ENCODE measurements around the gene TBC1D10B.

Gene TBC1D10B

DNA sequence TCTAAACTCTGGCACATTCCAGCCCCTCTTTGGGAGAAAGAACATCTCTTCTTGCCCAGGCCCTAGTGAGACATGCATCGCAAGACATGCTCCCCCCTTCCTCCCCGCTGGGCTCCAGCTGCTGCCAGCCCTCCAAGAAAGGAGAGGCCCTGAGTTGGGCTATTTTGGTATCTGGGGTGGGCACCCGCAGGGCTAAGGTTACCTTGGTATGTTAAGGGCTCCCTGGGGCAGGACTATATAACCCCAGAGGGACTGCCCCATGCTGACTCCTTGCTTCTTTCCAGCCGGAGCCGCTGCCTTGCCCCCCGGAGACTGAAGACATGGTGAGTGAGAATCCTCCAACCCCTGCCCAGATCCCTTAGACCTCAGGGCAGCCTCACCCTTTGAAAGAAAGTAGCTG, 4.2 kb upstream of the TBC1D10B start, which contains the start of gene MYL11:
Gene MYL11 (plus strand): TSS at position 265 of the 400 bp plus-strand sequence. CDS start 56 bp downstream, at position 321.
- DNase-seq (ENCODE audit: low read depth in 3 of 3): no peak

DNA sequence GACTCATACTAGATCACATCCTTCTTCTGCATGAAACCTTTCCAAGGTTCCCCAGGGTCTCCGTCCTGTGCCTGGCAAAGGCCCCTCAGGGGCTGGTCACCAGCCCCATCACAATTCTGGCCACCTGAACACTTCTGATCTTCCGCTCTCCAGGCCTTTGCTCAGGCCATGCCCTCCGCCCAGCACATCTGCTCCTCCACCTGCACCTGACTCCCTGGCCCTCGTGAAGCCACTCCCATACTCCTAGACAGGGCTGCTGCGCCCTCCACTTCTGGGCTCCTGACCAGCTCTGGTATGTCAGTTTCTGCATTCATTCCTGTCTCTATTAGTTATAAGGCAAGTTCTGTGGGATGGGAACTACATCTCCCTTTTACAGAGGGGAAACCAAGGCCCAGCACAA, 2.4 kb upstream of the TBC1D10B start:
- no peak for DNase-seq (ENCODE audit: low read depth in 3 of 3)

- no peak for DNase-seq (ENCODE audit: low read depth in 3 of 3)
Measured at GRCh38 chr16:30372038-30372712, 1.9 kb upstream of the TBC1D10B start.

DNA sequence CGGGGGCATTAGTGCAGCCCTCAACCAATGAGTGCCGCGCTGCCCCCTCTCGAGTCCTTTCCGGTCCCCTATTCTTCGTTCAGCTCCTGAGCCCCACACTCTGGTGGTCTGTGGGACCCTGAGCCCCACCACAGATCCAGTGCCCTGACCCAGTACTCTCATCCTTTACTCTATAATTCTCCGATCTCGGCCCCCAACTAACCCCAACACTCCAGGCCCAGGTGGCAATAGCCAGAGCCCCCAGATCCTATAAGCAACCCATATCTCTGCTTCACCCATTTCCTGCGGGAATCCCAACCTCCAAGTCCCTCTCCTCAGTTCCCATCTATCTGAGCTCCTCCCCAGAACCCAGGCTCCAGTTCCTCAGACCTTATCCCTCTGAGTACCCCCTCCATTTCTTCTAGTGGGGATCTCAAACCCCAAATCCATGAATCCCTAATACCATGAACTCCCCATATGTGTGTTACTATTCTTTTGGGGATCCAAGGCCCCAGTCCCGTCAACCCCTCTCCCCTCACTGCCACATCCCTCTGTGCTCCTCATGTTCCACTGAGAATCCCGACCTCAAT, 1.0 kb upstream of the TBC1D10B start:
- DNase-seq (ENCODE audit: low read depth in 3 of 3): no peak

DNA sequence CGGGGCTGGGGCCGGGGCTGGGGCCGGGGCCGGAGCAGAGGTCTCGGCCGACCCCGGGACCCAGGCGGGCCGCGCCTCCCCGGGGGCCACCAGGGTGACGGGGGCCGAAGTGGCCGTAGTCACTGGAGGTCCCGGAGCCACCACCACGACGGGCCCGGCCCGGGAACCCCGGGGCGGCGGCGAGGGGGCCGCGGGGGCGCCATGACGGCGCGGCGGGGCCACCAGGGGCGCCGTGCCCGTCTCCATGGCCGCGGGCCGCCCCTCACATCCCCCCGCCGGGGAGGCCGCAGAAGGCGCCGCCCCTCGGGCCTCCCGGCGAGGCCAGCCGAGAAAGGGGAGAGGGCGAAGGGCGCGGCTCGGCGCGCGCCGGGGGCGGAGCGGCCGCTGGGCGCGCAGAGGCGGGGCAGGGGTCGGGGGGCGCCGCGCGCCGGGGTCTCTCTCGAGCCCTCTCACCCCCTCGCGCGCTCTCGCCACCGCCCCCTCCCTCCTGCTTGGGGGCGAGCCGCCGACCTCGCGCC, 297 bp downstream of the TBC1D10B start:
- no peak for DNase-seq (ENCODE audit: low read depth in 3 of 3)

DNA sequence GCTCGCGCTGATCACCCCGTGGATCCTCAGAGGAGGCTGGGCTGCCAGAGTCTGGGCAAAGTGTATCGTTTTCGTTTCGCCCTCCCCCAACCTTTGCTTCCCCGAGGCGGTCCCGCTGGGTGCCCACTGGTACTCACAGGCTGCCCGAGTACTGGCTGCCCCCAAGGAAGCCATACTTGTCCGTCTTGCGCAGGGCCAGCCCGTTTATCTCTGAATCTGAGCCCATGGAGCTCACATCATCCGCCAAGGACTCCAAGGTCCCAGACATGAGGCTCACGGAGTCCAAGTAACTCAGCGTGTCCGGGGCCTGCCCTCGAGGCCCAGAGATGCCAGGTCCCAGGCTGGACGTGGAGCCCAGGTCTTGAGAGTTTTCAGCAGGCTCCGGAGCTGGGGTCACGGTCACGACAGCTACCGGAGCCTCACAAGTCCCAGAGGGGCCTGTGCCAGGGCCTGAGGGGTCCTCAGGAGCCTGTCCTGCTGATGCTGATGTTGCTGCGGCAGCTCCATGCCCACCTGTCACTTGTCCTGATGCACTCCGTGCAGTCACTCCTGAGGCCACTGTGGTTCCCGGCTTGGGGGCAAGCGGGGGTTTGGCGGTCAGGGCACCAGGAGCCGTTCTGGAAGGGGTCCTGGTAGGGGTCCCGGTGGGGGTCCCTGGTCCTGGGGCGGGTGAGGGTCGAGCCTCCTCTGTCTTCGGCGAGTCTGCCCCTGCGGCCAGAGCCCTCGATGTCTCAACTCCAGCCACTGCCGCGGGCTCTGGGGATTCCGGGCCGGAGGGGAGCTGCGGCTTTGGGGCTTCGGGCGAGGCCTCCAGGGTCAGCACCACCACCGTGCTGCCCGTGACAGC, 980 bp downstream of the TBC1D10B start:
- no peak for DNase-seq (ENCODE audit: low read depth in 3 of 3)

DNA sequence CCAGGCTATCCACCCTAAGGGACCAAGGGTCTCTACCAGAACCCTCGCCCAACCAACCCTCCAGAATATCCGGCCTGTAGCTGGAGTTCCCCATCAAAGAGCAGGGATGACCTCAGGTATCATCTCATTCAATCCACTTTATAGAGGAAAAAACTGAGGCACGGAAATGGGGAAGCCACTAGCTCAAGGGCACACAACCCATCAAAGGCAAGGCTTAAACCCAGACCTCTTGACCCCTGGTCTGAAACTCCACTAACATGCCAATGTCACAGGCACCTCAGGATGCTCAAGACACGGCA, 1.6 kb downstream of the TBC1D10B start:
- no peak for DNase-seq (ENCODE audit: low read depth in 3 of 3)

DNA sequence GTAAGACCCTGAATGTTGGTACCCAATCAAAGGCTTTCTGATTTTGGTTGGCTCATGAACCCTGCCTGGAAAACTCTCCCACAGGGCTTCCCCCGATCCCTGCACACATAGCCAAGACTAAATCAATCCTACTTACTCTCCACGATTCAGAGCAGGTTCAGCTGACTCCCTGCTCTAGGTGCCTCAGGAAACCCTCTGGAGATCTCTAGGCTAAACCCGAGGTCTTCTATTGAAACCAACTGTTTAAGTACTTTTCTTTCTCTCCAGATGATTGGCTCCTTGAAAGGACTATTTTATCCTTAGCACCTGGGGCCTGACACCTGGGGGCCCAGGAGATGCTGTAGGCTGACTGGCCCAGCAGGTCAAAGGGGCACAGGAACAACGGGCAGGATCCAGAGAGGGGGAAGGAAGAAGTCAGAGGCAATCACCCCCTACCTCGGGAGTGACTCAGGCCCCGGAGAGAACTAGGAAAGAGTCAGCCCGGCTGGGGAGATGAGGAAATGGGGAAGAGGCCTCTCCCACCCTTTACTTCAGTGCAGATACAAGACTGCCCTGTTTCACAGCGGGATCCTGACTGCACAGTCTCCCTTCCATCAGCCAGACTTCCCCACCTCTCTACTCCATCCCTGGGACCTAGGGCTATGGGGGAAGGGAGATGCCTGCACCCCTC, 2.0 kb downstream of the TBC1D10B start:
- no peak for DNase-seq (ENCODE audit: low read depth in 3 of 3)

GRCh38 chr16:30367349-30368009, 2.8 kb downstream of the TBC1D10B start:
- no peak for DNase-seq (ENCODE audit: low read depth in 3 of 3)

GRCh38 chr16:30366511-30366910, 3.8 kb downstream of the TBC1D10B start:
- no peak for DNase-seq (ENCODE audit: low read depth in 3 of 3)

GRCh38 chr16:30365200-30365599, 5.1 kb downstream of the TBC1D10B start:
- DNase-seq (ENCODE audit: low read depth in 3 of 3): no peak

DNA sequence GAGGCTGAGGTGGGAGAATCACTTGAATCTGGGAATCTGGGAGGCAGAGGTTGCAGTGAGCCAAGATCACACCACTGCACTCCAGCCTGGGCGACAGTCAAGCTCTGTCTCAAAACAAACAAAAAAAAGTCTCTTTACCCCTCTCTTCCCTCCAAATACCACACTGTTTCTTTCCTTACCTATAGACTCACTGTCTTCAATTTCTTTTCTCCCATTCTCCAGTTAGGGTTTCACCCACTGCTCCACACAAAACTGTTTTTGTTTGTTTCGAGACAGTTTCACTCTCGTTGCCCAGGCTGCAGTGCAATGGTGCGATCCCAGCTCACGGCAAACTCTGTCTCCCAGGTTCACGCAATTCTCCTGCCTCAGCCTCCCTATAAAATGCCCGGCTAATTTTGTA, 9.1 kb downstream of the TBC1D10B start:
- DNase-seq (ENCODE audit: low read depth in 3 of 3): no peak

GRCh38 chr16:30359871-30360170, 10.5 kb downstream of the TBC1D10B start:
- no peak for DNase-seq (ENCODE audit: low read depth in 3 of 3)

- DNase-seq (ENCODE audit: low read depth in 3 of 3): no peak
Measured at GRCh38 chr16:30358990-30359870, 11.1 kb downstream of the TBC1D10B start.

- DNase-seq (ENCODE audit: low read depth in 3 of 3): no peak
Measured at GRCh38 chr16:30358577-30358936, 11.7 kb downstream of the TBC1D10B start.

DNA sequence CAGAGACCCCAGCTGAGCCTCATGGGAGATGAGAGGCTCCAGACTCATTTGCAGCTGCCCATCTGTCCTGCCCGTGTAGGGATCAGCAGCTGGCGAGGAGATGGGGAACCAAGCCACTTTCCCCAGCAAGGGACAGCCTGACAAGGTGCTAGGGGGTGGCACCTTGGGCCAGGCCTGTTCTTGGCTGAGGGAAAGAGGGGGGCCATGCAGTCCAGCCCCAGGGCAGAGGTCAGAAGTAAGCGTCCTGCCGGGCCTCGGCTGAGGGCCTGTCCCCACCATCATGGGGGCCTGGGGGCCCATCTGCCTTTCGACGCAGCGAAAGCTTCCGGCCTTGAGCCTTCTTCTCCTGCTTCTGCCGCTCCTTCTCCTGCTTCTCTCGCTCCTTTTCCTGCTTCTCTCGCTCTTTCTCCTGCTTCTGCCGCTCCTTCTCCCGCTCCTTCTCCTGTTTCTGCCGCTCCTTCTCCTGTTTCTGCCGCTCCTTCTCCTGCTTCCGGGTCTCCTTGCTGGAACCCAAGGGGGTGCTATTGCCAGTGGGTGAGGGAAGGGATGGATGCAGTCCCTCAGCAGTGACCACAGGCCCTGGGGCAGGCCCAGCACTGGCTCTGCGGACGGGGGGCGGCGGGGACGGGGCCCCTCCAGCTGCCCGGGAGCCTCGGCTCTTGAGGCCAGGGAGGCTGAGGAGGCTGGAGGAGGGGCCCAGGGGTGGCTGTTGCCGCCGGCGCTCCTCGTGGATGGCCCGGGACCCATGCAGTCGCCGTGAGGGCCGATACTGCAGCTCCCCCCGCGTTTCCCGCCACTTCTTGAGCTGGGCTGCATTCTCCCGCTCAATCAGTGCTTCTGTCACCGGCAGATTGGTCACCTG, 12.3 kb downstream of the TBC1D10B start:
- DNase-seq (ENCODE audit: low read depth in 3 of 3): no peak

GRCh38 chr16:30357085-30357714, 13.1 kb downstream of the TBC1D10B start:
- DNase-seq (ENCODE audit: low read depth in 3 of 3): no peak

DNA sequence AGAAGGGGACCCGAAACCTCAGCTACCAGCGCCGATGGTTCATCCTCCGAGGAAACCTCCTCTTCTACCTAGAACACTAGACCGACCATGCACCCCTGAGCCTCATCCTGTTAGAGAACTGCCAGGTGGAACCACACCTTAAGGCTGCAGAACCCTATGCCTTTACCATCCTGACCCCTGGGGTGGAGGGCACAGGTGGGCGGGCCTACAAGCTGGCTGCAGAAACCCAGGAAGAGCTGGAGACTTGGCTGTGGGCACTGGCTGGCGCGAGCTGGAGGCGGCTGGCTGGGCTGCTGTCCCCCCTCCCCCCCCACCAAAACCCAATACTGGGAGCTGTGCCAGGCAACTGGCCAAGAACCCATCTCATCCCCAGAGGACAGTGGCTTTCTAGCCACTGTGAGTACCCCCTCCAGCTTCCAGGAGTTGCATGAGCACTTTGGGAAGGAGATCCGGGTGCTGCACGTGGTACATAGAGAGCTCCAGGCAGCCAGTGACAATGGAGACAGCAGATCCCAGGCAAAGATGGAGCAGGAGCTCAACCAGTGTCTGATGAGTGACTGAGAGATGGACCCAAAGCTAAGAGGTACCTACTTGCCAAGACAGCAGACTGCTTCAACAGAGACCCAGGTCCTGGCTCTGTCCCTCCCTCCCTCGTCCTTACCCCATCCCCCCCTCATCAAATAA, 13.8 kb downstream of the TBC1D10B start:
- no peak for DNase-seq (ENCODE audit: low read depth in 3 of 3)

- no peak for DNase-seq (ENCODE audit: low read depth in 3 of 3)
Measured at GRCh38 chr16:30355954-30356308, 14.4 kb downstream of the TBC1D10B start.

Measured in stimulated activated CD4-positive, alpha-beta T cell treated with anti-CD3 and anti-CD28 coated beads, TNF-alpha, amount 100 ng/mL, for 4 hours (primary cell).